ENCODE results near the gene DPP7.

DPP7 gene

GRCh38 chr9:137086531-137087408, 27.8 kb downstream of the DPP7 start, which contains the start of gene MAN1B1:
Gene MAN1B1, plus strand, starts transcription at chr9:137086985. Its CDS starts 15 bp downstream, at chr9:137087000.
- CTCF ChIA-PET = interaction anchor here (0.7 to 3.3 kb wide), 15 partner anchors 10 to 348 kb away, joined by 3 to 26 read pairs (median 5); partner anchors contain the start of genes RNF224, SAPCD2 and UAP1L1
- POLR2A ChIA-PET = interaction anchor here (0.6 to 7.8 kb wide), 38 partner anchors 9 to 518 kb away, joined by 3 to 137 read pairs (median 5); partner anchors contain the start of genes ANAPC2, NELFB, NPDC1 and NSMF
- H3K36me3 ChIP-seq (ENCODE audit: control insufficient read depth in 2 of 2, insufficient read depth in 1 of 2, low read length in 2 of 2) = peaks cover 0 to 44% of the 10 kb centered on the region in 2 experiments; a peak in 2 of 3 replicates
- peak within 1 kb of the TSS; percentile 57 for H3K4me3 ChIP-seq (ENCODE audit: low read depth, low read length)
- H3K27ac ChIP-seq (ENCODE audit: extremely low read depth, low read depth, low read length) = peak within 1 kb of the TSS; percentile 70
- no peaks in the 10 kb centered on the region for H3K9me3 ChIP-seq (ENCODE audit: control insufficient read depth, insufficient read depth, low read depth, low read length)
- H3K4me1 ChIP-seq (ENCODE audit: control insufficient read depth, insufficient read depth, low read length) = 0 out of 2 replicates have a peak, but pooled peaks cover 3% of the 10 kb centered on the region
- TF ChIP-seq KLF10 (tag by site-specific recombination; IDR thresholded peaks at IDR 0.05) = peak; percentile 58; the same call in 1 of the 2 replicates
- peak; percentile 52 for TF ChIP-seq PATZ1 (tag by site-specific recombination; IDR thresholded peaks at IDR 0.05)
- peak; percentile 55; the same call in 1 of the 2 replicates for TF ChIP-seq SP7 (tag by site-specific recombination; IDR thresholded peaks at IDR 0.05)
- peak; percentile 45 for TF ChIP-seq KLF16 (tag by site-specific recombination; IDR thresholded peaks at IDR 0.05)
- no peak for TF ChIP-seq ZNF404 (tag by site-specific recombination; IDR thresholded peaks at IDR 0.05)
- TF ChIP-seq ZNF10 (tag by site-specific recombination; IDR thresholded peaks at IDR 0.05) = peak; percentile 23; the same call in 1 of the 2 replicates
- peak; percentile 71; the same call in 1 of the 2 replicates for TF ChIP-seq KLF7 (tag by site-specific recombination; IDR thresholded peaks at IDR 0.05; ENCODE audit: borderline replicate concordance)
- peak; percentile 27 for TF ChIP-seq ZNF449 (tag by site-specific recombination; IDR thresholded peaks at IDR 0.05)
- peak; percentile 60 for TF ChIP-seq ZSCAN30 (tag by site-specific recombination; IDR thresholded peaks at IDR 0.05)
- TF ChIP-seq ZNF184 (tag by site-specific recombination; IDR thresholded peaks at IDR 0.05) = 0 out of 2 replicates have a peak, but pooled peaks have one; percentile 18
- peak; percentile 53 for TF ChIP-seq KLF17 (tag by site-specific recombination; IDR thresholded peaks at IDR 0.05)
- 0 out of 2 replicates have a peak, but pooled peaks have one; percentile 21 for TF ChIP-seq INSM2 (tag by site-specific recombination; IDR thresholded peaks at IDR 0.05)
- peak; percentile 57 for TF ChIP-seq ZNF692 (tag by site-specific recombination; IDR thresholded peaks at IDR 0.05)
- no peak for TF ChIP-seq ZNF155 (tag by site-specific recombination; IDR thresholded peaks at IDR 0.05)
- TF ChIP-seq IKZF3 (tag by site-specific recombination; IDR thresholded peaks at IDR 0.05) = no peak
- no peak for TF ChIP-seq ZXDB (tag by site-specific recombination; IDR thresholded peaks at IDR 0.05)
- no peak for TF ChIP-seq ZNF747 (tag by site-specific recombination; IDR thresholded peaks at IDR 0.05)
- peak; percentile 66; the same call in 1 of the 2 replicates for TF ChIP-seq ZSCAN5A (tag by site-specific recombination; IDR thresholded peaks at IDR 0.05)
- peak; percentile 99 for TF ChIP-seq ZBTB26 (tag by site-specific recombination; optimal IDR thresholded peaks at IDR 0.05)
- TF ChIP-seq ZNF660 (tag by site-specific recombination; IDR thresholded peaks at IDR 0.05) = peak; percentile 62
- TF ChIP-seq ZNF561 (tag by site-specific recombination; IDR thresholded peaks at IDR 0.05; ENCODE audit: borderline replicate concordance) = peak; percentile 66; the same call in 1 of the 2 replicates
- TF ChIP-seq ZNF549 (tag by site-specific recombination; IDR thresholded peaks at IDR 0.05) = no peak
